GM19193 (cell line): Measurements from ENCODE around the gene TENM4.

Source experiments
- POLR2A ChIP-seq: IDR thresholded peaks from 4 replicates; pipeline ENCODE4 v1.6.1; 2011; ENCODE audit not compliant: insufficient read depth, insufficient read length; ENCODE audit errors: extremely low read depth

The TENM4 gene

DNA sequence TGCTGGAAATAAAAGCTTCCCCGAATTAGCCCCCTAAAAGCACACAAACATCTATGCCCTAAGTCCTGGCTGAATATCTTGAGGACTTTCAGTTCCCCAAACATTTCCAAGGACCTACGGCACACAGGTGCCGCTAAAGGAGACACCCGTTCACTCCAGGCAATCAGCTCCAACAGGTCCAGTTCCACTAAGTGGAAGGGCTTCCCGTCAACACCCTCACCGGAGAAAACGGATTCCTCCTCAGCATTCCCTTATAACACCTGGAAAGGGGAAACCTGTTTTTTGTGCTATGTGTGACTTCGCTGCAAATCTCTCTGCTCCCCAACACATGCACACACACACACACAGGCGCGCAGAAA lies 3.9 kb downstream of the TENM4 start:
- no peak for TF ChIP-seq POLR2A

DNA sequence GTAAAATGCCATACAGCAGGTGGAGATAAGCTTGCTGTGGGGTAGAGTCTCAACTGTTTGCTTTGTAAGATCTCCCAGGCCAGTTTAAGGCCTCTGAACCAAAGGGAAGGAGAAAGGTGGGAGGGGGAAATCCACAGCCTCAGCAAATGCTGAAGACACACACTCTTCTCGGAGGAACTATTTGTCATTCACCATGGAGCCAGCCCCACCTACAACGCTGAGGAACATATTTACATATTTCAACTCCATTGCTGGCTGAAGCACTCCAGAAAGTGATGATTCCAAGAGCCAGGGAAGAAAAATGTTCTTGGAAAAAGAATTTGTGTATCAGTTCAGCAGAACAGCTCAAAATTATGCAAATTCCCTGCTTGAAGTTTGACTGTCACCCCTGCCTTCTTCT lies 6.5 kb downstream of the TENM4 start:
- no peak for TF ChIP-seq POLR2A

DNA sequence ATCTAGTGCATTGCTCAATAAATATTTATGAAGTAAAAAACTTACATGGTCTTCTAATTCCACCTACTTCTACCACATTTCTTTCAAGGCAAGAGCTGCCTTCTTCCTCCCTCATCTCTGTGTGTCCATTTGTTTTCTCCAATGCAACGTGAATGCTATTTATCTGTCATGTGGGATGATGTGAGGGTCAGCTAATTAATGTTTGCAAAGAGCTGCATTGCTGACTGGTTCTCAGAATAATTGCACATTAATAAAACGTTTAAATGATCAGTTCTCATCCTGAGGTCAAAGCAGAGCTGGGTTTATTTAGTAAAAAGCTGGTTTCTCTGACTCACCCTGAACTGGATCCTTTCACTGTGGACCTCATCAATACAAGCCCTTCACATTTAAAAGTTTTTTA lies 8.7 kb downstream of the TENM4 start:
- TF ChIP-seq POLR2A, result no peak

DNA sequence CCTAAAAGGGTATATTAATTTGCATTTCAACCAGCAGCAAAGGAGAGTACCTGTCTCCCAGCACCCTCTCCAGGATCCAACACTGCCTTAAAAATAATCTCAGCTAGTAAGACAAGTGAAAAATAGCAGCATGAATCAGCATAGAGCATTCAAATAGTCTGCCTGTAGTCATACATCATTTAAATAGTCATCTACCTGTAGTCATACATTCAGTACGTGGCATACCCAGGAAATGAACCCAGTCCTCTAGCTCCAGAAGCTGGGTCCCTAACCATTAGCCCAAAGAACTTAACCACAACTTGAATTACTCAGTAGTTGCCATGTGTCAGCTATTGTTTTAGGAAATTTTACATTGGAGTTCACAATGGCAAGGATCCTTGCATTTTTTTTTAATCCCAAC lies 9.3 kb downstream of the TENM4 start:
- no peak for TF ChIP-seq POLR2A

DNA sequence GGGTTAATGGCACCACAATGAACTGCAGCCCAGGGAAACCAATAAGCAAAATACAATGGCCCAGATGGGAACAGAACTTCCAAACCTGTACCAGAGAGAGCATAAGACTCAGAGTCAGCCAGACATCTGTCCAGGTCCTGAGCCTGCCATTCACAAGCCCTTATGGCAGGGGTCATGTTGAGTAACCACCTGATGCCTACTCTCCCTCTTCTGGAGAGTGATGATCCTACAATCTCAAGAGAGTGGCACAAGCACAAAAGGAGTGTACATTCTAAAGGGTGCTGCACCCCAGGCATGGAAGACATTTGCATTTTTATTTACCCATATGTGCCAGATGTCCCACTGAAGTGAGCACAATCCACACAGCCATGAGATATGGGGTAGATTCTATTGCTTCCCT lies 10.6 kb downstream of the TENM4 start:
- TF ChIP-seq POLR2A, result no peak

DNA sequence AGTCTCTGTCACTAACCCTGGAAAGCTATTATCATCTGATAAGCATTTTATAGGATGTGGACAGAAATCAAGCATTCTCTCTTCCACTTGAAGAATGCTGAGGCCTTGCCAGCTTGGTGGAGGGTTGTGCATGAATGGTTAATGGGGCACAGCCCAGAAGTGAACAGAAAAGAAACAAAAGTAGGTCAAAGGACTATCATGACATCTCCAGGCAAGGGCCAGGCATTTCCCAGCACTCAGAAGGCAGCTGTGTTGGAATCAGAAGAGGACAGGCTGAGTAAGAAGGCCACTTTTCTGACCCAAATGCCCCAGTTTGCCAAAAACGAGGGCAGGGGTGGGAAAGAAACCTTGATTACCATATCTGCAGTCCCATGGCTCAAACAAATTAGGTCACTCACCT lies 12.4 kb downstream of the TENM4 start:
- TF ChIP-seq POLR2A, result no peak

DNA sequence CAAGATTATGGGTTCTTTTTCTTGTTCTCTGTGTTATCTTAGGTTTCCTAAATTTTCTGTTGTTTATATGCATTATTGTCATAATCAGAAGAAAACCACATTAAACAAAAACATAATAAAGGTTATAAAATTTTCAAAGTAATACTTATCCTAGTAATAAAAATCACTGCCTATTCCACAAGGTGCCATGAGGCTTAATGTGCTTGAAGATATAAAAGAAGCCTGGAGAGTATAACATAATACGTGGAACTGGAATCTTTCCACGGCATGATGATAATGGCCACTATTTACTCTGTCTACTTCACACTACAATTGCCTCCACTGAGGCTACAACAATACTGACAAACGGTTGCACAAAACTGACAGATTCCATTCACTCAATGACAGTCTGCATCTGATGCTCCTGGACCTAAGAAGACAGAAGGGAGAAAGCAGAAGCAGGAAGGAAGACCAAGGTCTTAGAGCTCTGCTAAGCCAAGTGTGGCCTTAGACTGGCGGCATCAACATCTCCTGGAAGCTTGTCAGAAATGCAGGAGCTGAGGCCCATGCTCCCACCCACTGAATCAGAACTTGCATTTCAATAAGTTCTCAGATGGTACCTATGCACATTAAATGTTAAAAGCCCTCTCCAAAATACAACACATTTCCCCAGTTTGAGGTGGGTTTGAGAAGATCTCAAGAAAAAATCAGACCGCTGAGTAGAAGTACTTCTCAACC lies 13.1 kb downstream of the TENM4 start:
- TF ChIP-seq POLR2A, result no peak

DNA sequence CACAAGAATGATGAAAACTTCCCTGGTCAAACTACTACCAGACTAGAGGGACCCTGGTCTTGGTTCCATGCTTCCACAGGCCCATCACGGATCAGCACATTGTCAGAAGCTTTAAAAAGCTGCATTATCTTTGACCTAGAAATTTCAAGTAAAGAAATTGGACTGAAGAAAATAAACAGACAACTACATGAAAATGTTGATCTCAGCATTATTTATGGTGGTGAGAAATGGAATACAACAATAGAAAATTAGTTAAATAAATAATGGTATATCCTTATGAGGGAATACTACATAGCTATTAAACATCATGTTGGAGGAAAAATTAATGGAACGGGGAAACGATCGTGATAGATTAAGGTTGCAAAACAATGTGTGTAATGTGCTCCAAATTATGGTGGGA lies 13.7 kb downstream of the TENM4 start:
- no peak for TF ChIP-seq POLR2A

DNA sequence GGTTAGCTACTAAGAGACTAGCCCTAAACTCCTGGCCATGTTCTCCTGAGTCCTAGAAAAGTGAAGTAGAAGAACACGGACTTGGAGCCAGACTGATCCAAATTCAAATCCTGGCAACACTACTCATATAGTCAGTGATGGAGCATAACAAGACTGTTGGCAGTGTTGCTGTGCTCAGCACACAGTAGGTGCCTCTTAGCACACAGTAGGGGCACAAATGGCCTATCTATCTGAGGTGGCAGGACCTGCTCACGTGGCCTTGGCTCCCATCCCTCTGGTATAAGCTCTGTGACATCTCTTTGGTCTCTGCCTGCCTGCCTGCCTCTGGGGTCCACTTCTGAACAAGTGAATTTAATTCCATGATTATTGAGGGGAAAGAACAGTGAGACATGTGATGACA lies 15.4 kb downstream of the TENM4 start:
- no peak for TF ChIP-seq POLR2A

DNA sequence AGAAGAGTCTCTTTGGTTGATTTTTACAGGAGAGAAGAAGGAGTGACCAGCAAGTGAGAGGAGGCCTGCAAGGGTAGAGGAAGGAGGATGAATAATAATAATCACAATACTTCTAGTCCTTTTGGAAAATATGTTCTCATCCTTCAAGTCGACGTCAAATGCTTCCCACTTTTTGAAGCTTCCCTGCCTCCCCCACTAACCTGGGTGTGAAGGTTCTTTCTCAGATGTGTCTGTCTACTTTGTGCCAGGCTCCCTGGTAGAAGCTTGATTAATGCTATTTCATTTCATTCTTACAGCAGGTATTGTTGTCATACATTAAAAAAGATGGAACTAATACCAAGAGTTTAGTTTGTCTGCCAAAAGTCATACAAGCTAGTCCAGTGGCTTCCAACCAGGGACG lies 17.1 kb downstream of the TENM4 start:
- TF ChIP-seq POLR2A, result no peak

DNA sequence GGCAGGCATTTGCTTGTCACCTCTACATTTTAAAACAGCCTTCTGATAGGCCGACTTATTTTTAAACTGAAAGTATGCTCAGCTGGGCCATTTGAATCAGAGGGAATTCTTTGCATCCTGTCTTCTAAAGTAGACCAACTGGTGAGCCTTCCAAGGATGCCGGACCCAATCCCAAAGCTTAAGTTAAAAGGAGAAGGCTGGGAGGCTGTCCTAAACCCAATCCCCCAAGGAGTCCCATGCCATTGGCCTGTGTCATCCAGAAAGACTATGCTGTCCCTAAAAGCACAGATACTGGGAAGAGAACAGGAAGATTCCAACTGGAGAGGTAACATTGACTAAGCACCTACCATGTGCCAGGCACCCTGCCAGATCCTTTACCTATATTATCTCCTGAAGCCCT lies 18.0 kb downstream of the TENM4 start:
- no peak for TF ChIP-seq POLR2A

DNA sequence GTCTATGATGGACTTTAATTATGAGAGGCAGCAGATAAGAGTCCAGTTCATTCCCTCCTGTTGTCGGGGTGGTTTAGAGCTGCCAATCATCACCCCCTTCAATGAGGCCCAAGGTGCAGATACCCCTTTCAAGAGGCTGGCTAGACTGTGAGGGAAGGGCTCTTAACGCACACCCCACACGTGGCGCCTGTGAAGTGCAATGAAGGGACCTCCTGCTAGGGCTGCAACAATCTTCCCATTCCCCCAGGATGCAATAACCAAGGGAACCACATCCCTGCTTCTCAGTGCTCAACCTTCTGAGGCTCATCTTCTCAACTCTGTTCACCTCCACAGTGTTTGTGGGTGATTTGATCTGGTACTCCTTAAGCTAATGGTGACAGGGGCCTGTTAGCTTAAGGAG lies 19.0 kb downstream of the TENM4 start:
- no peak for TF ChIP-seq POLR2A

DNA sequence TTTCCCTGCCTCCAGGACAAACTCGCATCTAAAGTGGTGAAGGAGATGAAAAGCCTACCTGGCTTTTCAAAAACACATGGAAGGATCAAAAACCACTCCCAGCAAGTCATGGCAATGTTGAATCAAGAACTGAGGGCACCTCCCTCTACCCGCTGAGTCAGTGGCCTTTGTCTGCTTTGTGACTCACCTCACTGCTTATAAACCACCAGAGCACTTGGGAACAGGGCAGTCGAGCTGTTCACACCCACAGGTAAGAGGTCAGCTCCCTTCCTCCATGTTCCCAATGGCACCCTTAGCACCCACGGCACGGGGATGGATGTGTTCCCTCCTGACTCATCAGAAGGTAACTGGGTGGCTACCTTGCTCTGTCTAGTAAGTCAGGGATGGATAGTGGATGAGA lies 21.7 kb downstream of the TENM4 start:
- TF ChIP-seq POLR2A, result no peak

DNA sequence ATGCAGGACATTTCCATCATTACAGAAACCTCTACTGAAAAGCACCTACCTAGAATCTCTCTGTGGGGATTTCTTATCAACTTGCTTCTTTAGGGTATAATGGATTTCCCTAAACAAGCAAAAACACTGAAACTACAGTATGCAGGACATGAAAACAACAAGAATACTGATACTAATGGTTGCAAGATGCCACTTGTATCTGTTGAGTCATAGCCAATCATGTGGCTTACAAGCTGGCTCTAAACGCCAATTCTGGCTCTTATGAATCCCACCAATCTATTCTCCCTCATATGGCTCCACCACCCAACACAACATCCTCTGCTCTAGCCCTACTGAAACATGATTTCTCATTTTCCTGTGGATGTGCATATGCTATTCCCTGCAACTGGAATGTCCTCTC lies 22.6 kb downstream of the TENM4 start:
- no peak for TF ChIP-seq POLR2A

DNA sequence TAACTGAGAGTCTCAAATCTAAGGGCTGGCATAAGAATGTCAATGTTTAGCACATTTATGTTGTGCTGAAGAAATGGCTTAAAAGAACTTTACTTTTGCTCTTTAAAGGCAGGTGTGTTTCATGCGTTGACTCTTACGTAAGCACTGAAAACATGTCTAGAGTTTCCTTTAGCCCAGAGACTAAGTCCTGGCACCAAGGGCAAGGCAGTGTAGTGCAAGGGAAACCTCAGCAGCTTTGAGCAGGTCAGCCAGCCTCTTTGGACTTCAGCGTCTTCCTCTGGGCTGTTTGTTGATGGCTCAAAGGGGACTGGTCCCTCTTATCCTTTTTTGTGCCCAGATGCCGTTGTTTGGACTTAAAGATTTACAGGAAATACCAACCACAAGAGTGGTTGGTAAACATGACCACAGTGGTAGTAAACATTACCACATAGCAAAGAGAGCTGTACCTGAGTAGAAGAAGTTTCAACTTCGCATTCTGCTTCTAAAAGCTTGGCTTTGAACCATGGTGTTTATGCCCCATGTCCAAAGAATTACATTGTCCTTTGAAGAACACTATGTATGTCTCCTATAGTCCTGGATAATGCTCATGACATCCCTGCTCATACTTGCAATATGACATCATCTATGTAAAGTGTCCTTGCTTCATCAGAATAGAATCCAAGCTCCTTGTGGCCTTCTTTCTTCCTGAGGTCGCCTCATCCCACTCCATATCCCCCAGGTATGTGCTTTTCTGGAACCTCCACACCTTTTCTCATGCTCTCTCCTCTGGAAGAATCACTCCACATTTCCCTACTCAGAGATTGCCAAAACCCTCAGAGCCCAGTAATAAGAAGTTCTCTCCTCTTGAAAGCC lies 23.5 kb downstream of the TENM4 start:
- TF ChIP-seq POLR2A, result no peak

DNA sequence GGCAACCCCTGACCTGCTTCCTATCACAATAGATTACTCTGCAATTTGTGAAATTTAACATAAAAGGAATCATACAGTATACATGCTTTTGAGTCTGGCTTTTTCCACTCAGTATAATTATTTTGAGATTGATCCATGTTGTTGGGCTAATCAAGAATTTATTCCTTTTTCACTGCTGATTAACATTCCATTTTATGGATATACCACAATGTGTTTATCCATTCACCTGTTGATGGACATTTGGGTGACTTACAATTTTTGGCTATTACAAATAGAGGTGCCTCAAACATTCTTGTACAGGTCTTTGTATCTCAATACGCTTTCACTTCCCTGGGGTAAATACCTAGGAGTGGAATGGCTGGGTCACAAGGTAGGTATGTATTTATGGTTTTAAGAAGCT lies 24.9 kb downstream of the TENM4 start:
- no peak for TF ChIP-seq POLR2A

DNA sequence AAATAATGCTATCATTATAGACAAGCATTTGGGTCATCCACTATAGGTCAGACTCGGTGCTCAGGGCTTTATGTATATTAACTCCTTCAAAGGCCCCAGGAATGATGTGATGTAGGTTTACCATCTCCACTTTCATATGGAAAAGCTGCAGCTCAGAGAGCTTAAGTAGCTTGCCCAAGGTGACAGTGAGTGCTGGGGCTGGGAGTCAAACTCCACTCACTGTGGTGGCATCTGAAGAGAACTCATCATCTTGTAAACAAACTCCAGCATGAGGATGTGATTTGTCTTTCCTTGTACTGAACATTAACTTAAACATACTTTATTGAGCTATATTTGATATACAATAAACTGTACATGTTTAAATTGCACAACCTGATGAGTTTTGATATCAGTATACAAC lies 25.4 kb downstream of the TENM4 start:
- TF ChIP-seq POLR2A, result no peak

DNA sequence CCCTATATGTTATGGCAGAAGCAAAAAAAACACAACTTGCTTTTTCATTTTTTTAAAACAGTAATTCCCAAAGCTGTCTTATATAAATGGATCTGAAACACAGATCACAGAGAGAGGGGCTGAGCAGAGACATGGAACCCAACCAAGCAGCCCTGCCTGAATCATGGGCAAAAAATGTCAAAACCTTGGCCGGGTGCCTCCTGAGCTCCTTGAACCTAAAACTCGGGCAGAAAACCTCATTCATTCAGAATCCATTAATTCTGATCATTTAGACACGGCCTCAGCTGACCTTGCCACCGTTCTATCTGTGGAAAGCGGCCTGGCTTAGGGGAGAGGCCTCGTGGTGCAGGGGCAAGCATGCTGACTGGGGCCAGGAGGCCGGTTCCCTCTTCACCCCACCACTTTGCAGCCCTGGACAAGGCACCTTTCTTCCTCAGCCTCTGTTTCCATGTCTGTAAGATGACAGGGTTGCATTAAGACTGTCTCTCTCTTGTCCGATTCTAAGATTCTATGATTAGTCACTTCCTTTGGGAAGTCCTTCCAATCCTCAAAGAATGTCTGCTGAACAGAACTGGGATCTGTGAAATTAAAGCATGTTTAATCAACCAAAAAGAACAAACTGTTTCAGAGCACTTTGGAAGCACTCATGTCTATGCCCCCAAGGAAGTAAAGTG lies 26.0 kb downstream of the TENM4 start:
- TF ChIP-seq POLR2A, result no peak
